Embryonic facial prominence (tissue), 1 donor: ENCODE measurements around the gene IMMP2L.

Source experiments
- DNase-seq: peaks from one replicate; pipeline ENCODE4 v3.0.0-alpha.2; 2016; ENCODE audit errors: extremely low spot score

The IMMP2L gene

GRCh38 chr7:110803602-110804143, 758.6 kb downstream of the IMMP2L start:
- DNase-seq, result no peak

- no peak for DNase-seq
Observed at GRCh38 chr7:110801502-110801901, 760.8 kb downstream of the IMMP2L start.

GRCh38 chr7:110800984-110801383, 761.3 kb downstream of the IMMP2L start:
- no peak for DNase-seq

- no peak for DNase-seq
Observed at GRCh38 chr7:110797656-110798055, 764.6 kb downstream of the IMMP2L start.

GRCh38 chr7:110790992-110791391, 771.3 kb downstream of the IMMP2L start:
- DNase-seq, result no peak

- DNase-seq, result no peak
Observed at GRCh38 chr7:110786328-110786965, 775.8 kb downstream of the IMMP2L start.

- DNase-seq, result no peak
Observed at GRCh38 chr7:110784749-110785148, 777.5 kb downstream of the IMMP2L start.

GRCh38 chr7:110780712-110781111, 781.6 kb downstream of the IMMP2L start:
- no peak for DNase-seq

GRCh38 chr7:110779339-110779738, 783.0 kb downstream of the IMMP2L start:
- DNase-seq, result no peak

GRCh38 chr7:110775046-110775445, 787.2 kb downstream of the IMMP2L start:
- no peak for DNase-seq

GRCh38 chr7:110774071-110774470, 788.2 kb downstream of the IMMP2L start:
- DNase-seq, result no peak

- DNase-seq, result no peak
Observed at GRCh38 chr7:110772615-110773014, 789.7 kb downstream of the IMMP2L start.

- DNase-seq, result no peak
Observed at GRCh38 chr7:110771717-110772116, 790.6 kb downstream of the IMMP2L start.

GRCh38 chr7:110767550-110768110, 794.7 kb downstream of the IMMP2L start:
- no peak for DNase-seq

GRCh38 chr7:110766864-110767263, 795.4 kb downstream of the IMMP2L start:
- DNase-seq, result no peak

- DNase-seq, result no peak
Observed at GRCh38 chr7:110764852-110765251, 797.4 kb downstream of the IMMP2L start.

GRCh38 chr7:110762546-110763225, 799.6 kb downstream of the IMMP2L start:
- no peak for DNase-seq

GRCh38 chr7:110760341-110760740, 802.0 kb downstream of the IMMP2L start:
- DNase-seq, result no peak

- DNase-seq, result no peak
Observed at GRCh38 chr7:110759069-110759468, 803.2 kb downstream of the IMMP2L start.

GRCh38 chr7:110754649-110755048, 807.6 kb downstream of the IMMP2L start:
- no peak for DNase-seq

GRCh38 chr7:110750931-110751605, 811.2 kb downstream of the IMMP2L start:
- no peak for DNase-seq

- DNase-seq, result no peak
Observed at GRCh38 chr7:110733221-110733620, 829.1 kb downstream of the IMMP2L start.
